ENCODE results near the gene RTN1. TPM values are rescaled to one million over a fixed set of nuclear protein-coding genes. Genes with fewer than 3 reads are reported as not detected.
A peak's percentile ranks its signal among the peaks of the same experiment; 100 is the strongest.

The RTN1 gene
- total and polyA plus RNA-seq, 2 donors from 2014 or later = 4.5 to 5.1 TPM

DNA sequence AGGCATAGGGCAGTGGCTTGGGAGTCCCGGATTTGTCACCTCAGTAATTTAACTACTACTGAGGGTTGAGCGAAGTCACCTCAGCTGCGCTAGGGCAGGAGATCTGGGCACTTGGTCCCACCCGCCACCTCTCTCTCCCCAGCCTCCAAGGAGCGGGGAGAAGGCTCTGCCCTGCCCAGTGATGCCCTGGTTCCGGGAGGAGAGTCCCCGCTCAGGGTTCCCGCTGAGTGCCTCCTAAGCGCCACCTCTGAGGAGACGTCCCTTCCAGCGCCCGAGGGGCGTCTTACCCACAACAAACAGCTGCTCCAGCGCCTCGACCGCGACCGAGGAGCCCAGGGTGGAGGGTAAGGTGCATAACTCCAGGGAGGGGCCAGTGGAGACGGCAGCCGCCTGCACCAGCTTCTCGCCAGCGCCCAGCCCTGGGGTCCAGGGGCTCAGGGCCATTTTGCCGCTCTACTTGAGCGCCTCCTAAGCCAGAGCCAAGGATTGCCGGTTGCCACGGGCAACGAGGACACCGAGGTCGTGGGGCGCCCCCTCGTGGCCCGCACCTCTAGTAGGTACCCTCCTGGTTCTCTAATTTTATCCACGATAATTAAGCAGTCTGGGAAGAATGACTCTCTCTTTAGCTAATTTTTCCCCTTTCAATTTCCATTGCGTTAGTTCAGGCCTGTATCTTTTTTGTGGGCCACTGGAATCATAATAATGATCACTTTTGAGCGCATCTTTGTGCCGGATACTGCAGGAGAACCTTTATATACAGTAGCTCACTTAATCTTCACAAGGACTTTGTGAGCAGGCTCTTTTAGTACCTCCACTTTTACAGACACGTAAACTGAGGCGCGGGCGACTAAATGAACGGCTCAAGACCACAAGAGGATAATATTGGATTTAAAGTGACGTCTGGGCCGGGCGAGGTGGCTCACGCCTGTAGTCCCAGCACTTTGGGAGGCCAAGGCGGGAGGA, 294.0 kb downstream of the RTN1 start, which contains the start of gene CCDC175:
Gene CCDC175 (minus strand): TSS at position 481 of the 963 bp plus-strand sequence. CDS start 37 bp downstream, at position 444.
- H3K27ac ChIP-seq (ENCODE audit: low read depth in 2 of 2, low read length in 2 of 2) = peak within 1 kb of the TSS in 1 of 2 donors; percentile 0
- TF ChIP-seq CTCF (IDR thresholded peaks at IDR 0.05; ENCODE audit: borderline replicate concordance, extremely low read depth, insufficient read depth) = peak; percentile 73
- H3K27me3 ChIP-seq (ENCODE audit: control insufficient read depth, insufficient read depth, low read length) = no peaks in the 10 kb centered on the region
- no peaks in the 10 kb centered on the region for H3K9me3 ChIP-seq (ENCODE audit: control insufficient read depth in 2 of 3, insufficient read depth in 1 of 3, low read length in 3 of 3)
- H3K36me3 ChIP-seq (ENCODE audit: control insufficient read depth in 2 of 3, insufficient read depth in 3 of 3, low read length in 3 of 3) = no peaks in the 10 kb centered on the region
- H3K4me3 ChIP-seq (ENCODE audit: low read length in 3 of 3) = peak within 1 kb of the TSS; percentile 47 to 68 (median 62)
- FAIRE-seq (no peak), DNase-seq (peak; percentile 93 to 97 (median 93))
- H3K9ac ChIP-seq (ENCODE audit: low read length in 3 of 3) = peak within 1 kb of the TSS in 2 of 3 donors; percentile 17 to 45
- H3K4me1 ChIP-seq (ENCODE audit: control insufficient read depth in 2 of 3, insufficient read depth in 2 of 3, low read depth in 1 of 3, low read length in 3 of 3) = peaks cover 0 to 3% (median 0%) of the 10 kb centered on the region in 3 donors
- intact Hi-C loops (cut with DNase I) = no loop called here

- FAIRE-seq = no peak
Observed at GRCh38 chr14:59570122-59570521, 300.5 kb downstream of the RTN1 start.

GRCh38 chr14:59566725-59567124, 303.9 kb downstream of the RTN1 start:
- H3K27ac ChIP-seq (ENCODE audit: low read depth in 2 of 2, low read length in 2 of 2) = no peak overlapping the region
- no peaks in the 10 kb centered on the region for H3K36me3 ChIP-seq (ENCODE audit: control insufficient read depth in 2 of 3, insufficient read depth in 3 of 3, low read length in 3 of 3)
- no peak overlapping the region for H3K9ac ChIP-seq (ENCODE audit: low read length in 3 of 3)
- intact Hi-C loops (cut with DNase I) = no loop called here
- no peak overlapping the region for H3K4me3 ChIP-seq (ENCODE audit: low read length in 3 of 3)
- DNase-seq (no peak), FAIRE-seq (no peak)
- TF ChIP-seq CTCF (IDR thresholded peaks at IDR 0.05; ENCODE audit: borderline replicate concordance, extremely low read depth, insufficient read depth) = no peak
- no peaks in the 10 kb centered on the region for H3K27me3 ChIP-seq (ENCODE audit: control insufficient read depth, insufficient read depth, low read length)
- no peaks in the 10 kb centered on the region for H3K4me1 ChIP-seq (ENCODE audit: control insufficient read depth in 2 of 3, insufficient read depth in 2 of 3, low read depth in 1 of 3, low read length in 3 of 3)
- H3K9me3 ChIP-seq (ENCODE audit: control insufficient read depth in 2 of 3, insufficient read depth in 1 of 3, low read length in 3 of 3) = no peaks in the 10 kb centered on the region

More at GRCh38 chr14:59570122-59570521, 300.5 kb downstream of the RTN1 start:
- no peak overlapping the region for H3K4me3 ChIP-seq (ENCODE audit: low read length in 3 of 3)
- no peaks in the 10 kb centered on the region for H3K9me3 ChIP-seq (ENCODE audit: control insufficient read depth in 2 of 3, insufficient read depth in 1 of 3, low read length in 3 of 3)
- H3K9ac ChIP-seq (ENCODE audit: low read length in 3 of 3) = no peak overlapping the region
- no peaks in the 10 kb centered on the region for H3K36me3 ChIP-seq (ENCODE audit: control insufficient read depth in 2 of 3, insufficient read depth in 3 of 3, low read length in 3 of 3)
- H3K27ac ChIP-seq (ENCODE audit: low read depth in 2 of 2, low read length in 2 of 2) = no peak overlapping the region
- TF ChIP-seq CTCF (IDR thresholded peaks at IDR 0.05; ENCODE audit: borderline replicate concordance, extremely low read depth, insufficient read depth) = no peak
- no peaks in the 10 kb centered on the region for H3K27me3 ChIP-seq (ENCODE audit: control insufficient read depth, insufficient read depth, low read length)
- peak in 1 of 5 donors; percentile 17 for DNase-seq
- H3K4me1 ChIP-seq (ENCODE audit: control insufficient read depth in 2 of 3, insufficient read depth in 2 of 3, low read depth in 1 of 3, low read length in 3 of 3) = no peaks in the 10 kb centered on the region
- intact Hi-C loops (cut with DNase I) = no loop called here

Measured in kidney (tissue), 14 donors.